Lower leg skin (tissue), 4 donors: ENCODE data around the gene KIF26B. TPM values are rescaled to one million over a fixed set of nuclear protein-coding genes. Genes with fewer than 3 reads are reported as not detected.

Source experiments
- DNase-seq, 2 donors: peaks; one replicate each; pipeline ENCODE4 v3.0.0-alpha.2; 2019; ENCODE audit warnings: low spot score in 2 of 2
- H3K4me3 ChIP-seq: fragments of 200-600 bp; sonication (generic); 2 replicates; pipeline ENCODE4 v1.5.1; 2017; ENCODE audit warnings: mild to moderate bottlenecking, low read depth; ENCODE audit not compliant: poor library complexity, severe bottlenecking
- POLR2A ChIP-seq, 2 donors: fragments of 450-650 bp; IDR thresholded peaks; one replicate each; pipeline ENCODE4 v1.6.1; 2016 to 2017; ENCODE audit warnings: antibody characterized with exemption in 2 of 2, mild to moderate bottlenecking in 1 of 2, moderate library complexity in 1 of 2
- WGBS, 2 donors: methylation state at CpG; one replicate each; pipeline ENCODE4 v1.1.5; 2018; 5-methylcytosine and 5-hydroxymethylcytosine counted together
- intact Hi-C: fragments of 100-400 bp; cut with DNase I; formaldehyde crosslinking; loops from one replicate; pipeline ENCODE4 v1.15.0; 2023; ENCODE audit warnings: low total_unique reads
- total RNA-seq, 4 donors: library from RNA; depleted of rRNA; stranded (reverse); fragments of >200 nt; gene quantifications; one replicate each; pipeline ENCODE4 v1.1.0, GENCODE V29; 2016
- TF ChIP-seq, protein P1 (sequence below), 3 donors: fragments of 450-650 bp; IDR thresholded peaks; one replicate each; pipeline ENCODE4 v1.5.1; 2016; ENCODE audit warnings: antibody characterized with exemption in 3 of 3, mild to moderate bottlenecking in 3 of 3, moderate library complexity in 2 of 3

KIF26B gene
- total RNA-seq, 4 donors from 2014 or later: 3.9 to 6.6 (median 5.7) TPM

DNA sequence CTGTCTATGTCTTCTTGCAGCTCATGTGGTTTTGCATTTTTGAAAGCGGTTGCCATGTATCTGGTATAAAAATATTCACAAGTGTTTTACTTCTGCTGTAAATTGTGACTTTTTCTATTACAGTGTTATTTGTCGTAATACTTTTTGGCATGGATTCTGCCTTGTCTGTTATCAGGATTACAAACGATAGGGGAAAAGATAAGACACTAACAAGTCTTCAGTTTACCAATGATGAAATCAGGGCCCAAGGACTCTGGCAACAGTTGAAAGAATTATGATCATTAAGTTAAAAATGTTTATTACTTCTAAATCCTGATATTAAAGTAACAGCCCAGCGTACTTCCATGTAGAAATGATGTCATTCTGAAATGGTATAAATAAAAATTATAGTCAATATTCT is 298.8 kb downstream of the KIF26B start:
- TF ChIP-seq, protein P1, sequence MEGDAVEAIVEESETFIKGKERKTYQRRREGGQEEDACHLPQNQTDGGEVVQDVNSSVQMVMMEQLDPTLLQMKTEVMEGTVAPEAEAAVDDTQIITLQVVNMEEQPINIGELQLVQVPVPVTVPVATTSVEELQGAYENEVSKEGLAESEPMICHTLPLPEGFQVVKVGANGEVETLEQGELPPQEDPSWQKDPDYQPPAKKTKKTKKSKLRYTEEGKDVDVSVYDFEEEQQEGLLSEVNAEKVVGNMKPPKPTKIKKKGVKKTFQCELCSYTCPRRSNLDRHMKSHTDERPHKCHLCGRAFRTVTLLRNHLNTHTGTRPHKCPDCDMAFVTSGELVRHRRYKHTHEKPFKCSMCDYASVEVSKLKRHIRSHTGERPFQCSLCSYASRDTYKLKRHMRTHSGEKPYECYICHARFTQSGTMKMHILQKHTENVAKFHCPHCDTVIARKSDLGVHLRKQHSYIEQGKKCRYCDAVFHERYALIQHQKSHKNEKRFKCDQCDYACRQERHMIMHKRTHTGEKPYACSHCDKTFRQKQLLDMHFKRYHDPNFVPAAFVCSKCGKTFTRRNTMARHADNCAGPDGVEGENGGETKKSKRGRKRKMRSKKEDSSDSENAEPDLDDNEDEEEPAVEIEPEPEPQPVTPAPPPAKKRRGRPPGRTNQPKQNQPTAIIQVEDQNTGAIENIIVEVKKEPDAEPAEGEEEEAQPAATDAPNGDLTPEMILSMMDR (IDR thresholded peaks at IDR 0.05): no peak
- no peak for TF ChIP-seq POLR2A (IDR thresholded peaks at IDR 0.05)
- H3K4me3 ChIP-seq: no peak overlapping the region
- 68 to 69% methylated on average over 4 of the region's 4 CpGs for WGBS, 2 donors
- intact Hi-C loops: no loop called here
- peak in 1 of 2 donors; percentile 1 for DNase-seq

- TF ChIP-seq, protein P1 (IDR thresholded peaks at IDR 0.05): no peak
- no peak for TF ChIP-seq POLR2A (IDR thresholded peaks at IDR 0.05)
- no peak overlapping the region for H3K4me3 ChIP-seq
- 92 to 93% methylated on average over 2 of the region's 2 CpGs for WGBS, 2 donors
- intact Hi-C loops: no loop called here
- DNase-seq: no peak
These were observed 299.3 kb downstream of the KIF26B start for GRCh38 chr1:245454051-245454450.

GRCh38 chr1:245457562-245457961 is 302.8 kb downstream of the KIF26B start:
- WGBS, 2 donors: 85 to 87% methylated on average over 1 of the region's 1 CpG
- H3K4me3 ChIP-seq: no peak overlapping the region
- intact Hi-C loops: no loop called here
- no peak for TF ChIP-seq POLR2A (IDR thresholded peaks at IDR 0.05)
- TF ChIP-seq, protein P1 (IDR thresholded peaks at IDR 0.05): no peak
- DNase-seq: no peak

- intact Hi-C loops: no loop called here
These were observed 303.4 kb downstream of the KIF26B start for GRCh38 chr1:245458234-245458633.

GRCh38 chr1:245458761-245459174 is 304.0 kb downstream of the KIF26B start:
- DNase-seq: no peak
- 29 to 43% methylated on average over 4 of the region's 4 CpGs for WGBS, 2 donors
- H3K4me3 ChIP-seq: no peak overlapping the region
- no peak for TF ChIP-seq POLR2A (IDR thresholded peaks at IDR 0.05)
- intact Hi-C loops: no loop called here

More at GRCh38 chr1:245458234-245458633, 303.4 kb downstream of the KIF26B start:
- TF ChIP-seq, protein P1 (IDR thresholded peaks at IDR 0.05): no peak
- TF ChIP-seq POLR2A (IDR thresholded peaks at IDR 0.05): no peak
- DNase-seq: no peak
- WGBS, 2 donors: 45 to 60% methylated on average over 7 of the region's 7 CpGs
- no peak overlapping the region for H3K4me3 ChIP-seq

DNA sequence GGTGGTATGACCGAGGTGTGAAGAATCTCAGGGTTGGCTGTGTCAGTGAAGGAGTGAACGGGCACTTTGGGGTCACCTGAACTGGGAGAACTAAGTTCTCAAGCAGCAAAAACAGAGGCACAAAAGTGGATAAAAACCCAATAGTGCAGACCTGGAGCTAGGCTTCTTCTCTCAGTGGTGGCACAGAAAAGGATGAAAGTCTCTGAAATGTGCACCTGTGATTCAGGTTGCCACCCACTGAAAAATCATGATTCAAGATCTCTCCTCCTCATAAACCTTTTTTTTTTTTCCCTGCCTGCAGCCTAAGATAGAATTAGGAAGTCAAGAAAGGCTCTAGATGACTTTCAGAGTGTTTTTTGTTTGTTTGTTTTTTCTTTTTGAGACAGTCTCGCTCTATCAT is 304.8 kb downstream of the KIF26B start:
- no peak for DNase-seq
- TF ChIP-seq, protein P1 (IDR thresholded peaks at IDR 0.05): no peak
- no peak for TF ChIP-seq POLR2A (IDR thresholded peaks at IDR 0.05)
- H3K4me3 ChIP-seq: no peak overlapping the region
- intact Hi-C loops: no loop called here
- WGBS, 2 donors: 87 to 99% methylated on average over 3 of the region's 3 CpGs
